Motor neuron (in vitro differentiated cells): Measurements from ENCODE around the gene ZNF683. TPM values are rescaled to one million over a fixed set of nuclear protein-coding genes. Genes with fewer than 3 reads are reported as not detected.
"Not testable (repeated sequence)": the region's sequence is repeated elsewhere in the genome, so short reads cannot be mapped to it uniquely, and the experiment has no call there.

Experiments
- ATAC-seq, 8 experiments: fragments of 200-7000 bp; cut with Tn5 transposase; replicated peaks in 6 of 8; 2 replicates each; pipeline ENCODE4 v1.8.0; 2021; ENCODE audit warnings: mild to moderate bottlenecking in 8 of 8, moderate library complexity in 8 of 8
- H3K27ac ChIP-seq, 2 donors: fragments of 250-450 bp; sonication (Bioruptor Pico); 2 replicates each; pipeline ENCODE4 v1.9.0; 2021; ENCODE audit warnings: antibody characterized with exemption in 2 of 2, mild to moderate bottlenecking in 2 of 2, moderate library complexity in 1 of 2
- H3K4me1 ChIP-seq, 2 donors: fragments of 250-450 bp; sonication (Bioruptor Pico); replicated peaks in 1 of 2; 2 replicates each; pipeline ENCODE4 v1.6.1; 2021; ENCODE audit warnings: antibody characterized with exemption in 2 of 2, mild to moderate bottlenecking in 2 of 2, moderate library complexity in 1 of 2
- H3K4me3 ChIP-seq, 5 donors: fragments of 250-450 bp; sonication (Bioruptor Pico); 2 replicates each; pipeline ENCODE4 v1.9.0; 2021; ENCODE audit warnings: antibody characterized with exemption in 5 of 5, mild to moderate bottlenecking in 5 of 5, moderate library complexity in 4 of 5
- WGBS, 10 experiments: fragments of 450-650 bp; shearing (Covaris generic); methylation state at CpG; one replicate each; pipeline ENCODE4 v1.0.0; 2022; 5-methylcytosine and 5-hydroxymethylcytosine counted together
- in situ Hi-C, 9 experiments: fragments of 400-800 bp; cut with MboI; loops; one replicate each; pipeline ENCODE4 v1.15.0; 2021; ENCODE audit warnings: low sequenced_read_pairs in 9 of 9, low pct_unique_long_range_greater_than_20kb in 2 of 9; ENCODE audit not compliant: unreplicated experiment in 9 of 9
- total RNA-seq, 8 experiments: library from RNA; unstranded; fragments of 300-600 nt; gene quantifications; 2 replicates each; pipeline versions ENCODE4 v1.2.3 to v1.2.4, GENCODE V29; 2022

The ZNF683 gene
- total RNA-seq, 8 experiments from 2014 or later, result 0.27 to 1.4 (median 0.63) TPM; not detected in 3

GRCh38 chr1:26404641-26405040 lies 32.1 kb upstream of the ZNF683 start:
- in situ Hi-C loops, result no loop called here
- Histone ChIP-seq H3K4me3 (no peak overlapping the region), H3K4me1 (peaks cover 16 to 23% of the 10 kb centered on the region in 2 donors), H3K27ac (no peak overlapping the region)
- 30 to 100% (median 73%) methylated on average over 1 to 2 of the region's 2 CpGs; no CpG with 5 or more reads in 2 of the 10 experiments for WGBS, 10 experiments
- no peak for ATAC-seq

GRCh38 chr1:26403656-26404055 lies 31.1 kb upstream of the ZNF683 start:
- H3K27ac ChIP-seq, result peak overlapping the region in 1 of 2 donors; percentile 11
- ATAC-seq, result peak in 4 of 8 experiments; percentile 44 to 46 (median 45)
- H3K4me1 ChIP-seq, result peaks cover 13% of the 10 kb centered on the region in 2 donors
- in situ Hi-C loops, result no loop called here
- 0 to 24% (median 18%) methylated on average over 1 to 4 of the region's 4 CpGs; no CpG with 5 or more reads in 2 of the 10 experiments for WGBS, 10 experiments
- H3K4me3 ChIP-seq, result no peak overlapping the region

- 57 to 100% (median 80%) methylated on average over 1 to 3 of the region's 3 CpGs; no CpG with 5 or more reads in 5 of the 10 experiments for WGBS, 10 experiments
- ATAC-seq, result no peak
- in situ Hi-C loops, result no loop called here
- Histone ChIP-seq H3K27ac (no peak overlapping the region), H3K4me1 (peaks cover 8 to 9% of the 10 kb centered on the region in 2 donors), H3K4me3 (no peak overlapping the region)
Observed at GRCh38 chr1:26401891-26402290, 29.3 kb upstream of the ZNF683 start.

GRCh38 chr1:26399034-26399433 lies 26.5 kb upstream of the ZNF683 start:
- Histone ChIP-seq H3K27ac (no peak overlapping the region), H3K4me1 (peaks cover 7 to 8% of the 10 kb centered on the region in 2 donors), H3K4me3 (no peak overlapping the region)
- in situ Hi-C loops, result loop anchor here in 1 of 9 experiments (25.0 kb wide), 1 partner anchor 112 kb away; the partner anchor contains the start of gene SH3BGRL3
- WGBS, 10 experiments, result 22 to 87% (median 80%) methylated on average over 1 to 3 of the region's 3 CpGs; no CpG with 5 or more reads in 3 of the 10 experiments
- ATAC-seq, result no peak

- peaks cover 5 to 16% of the 10 kb centered on the region in 2 donors for H3K4me1 ChIP-seq
- WGBS, 10 experiments, result 50 to 100% (median 83%) methylated on average over 1 to 6 of the region's 8 CpGs; no CpG with 5 or more reads in 2 of the 10 experiments
Observed at GRCh38 chr1:26395754-26396153, 23.2 kb upstream of the ZNF683 start.

GRCh38 chr1:26391450-26391849 lies 18.9 kb upstream of the ZNF683 start:
- no peak overlapping the region for H3K4me3 ChIP-seq
- no peak overlapping the region for H3K27ac ChIP-seq
- WGBS, 10 experiments, result 0 to 14% (median 10%) methylated on average over 1 to 3 of the region's 3 CpGs; no CpG with 5 or more reads in 5 of the 10 experiments
- peak in 7 of 8 experiments; percentile 15 to 93 (median 44) for ATAC-seq
- peaks cover 7 to 18% of the 10 kb centered on the region in 2 donors for H3K4me1 ChIP-seq
- in situ Hi-C loops, result loop anchor here in 1 of 9 experiments (25.0 kb wide), 1 partner anchor 104 kb away; the partner anchor contains the start of gene SH3BGRL3

More at GRCh38 chr1:26395754-26396153, 23.2 kb upstream of the ZNF683 start:
- Histone ChIP-seq H3K4me3 (no peak overlapping the region), H3K27ac (no peak overlapping the region)
- in situ Hi-C loops, result loop anchor here in 1 of 9 experiments (25.0 kb wide), 1 partner anchor 108 kb away; the partner anchor contains the start of gene SH3BGRL3
- ATAC-seq, result no peak

- Histone ChIP-seq H3K4me1 (peaks cover 7 to 18% of the 10 kb centered on the region in 2 donors), H3K4me3 (no peak overlapping the region), H3K27ac (no peak overlapping the region)
- WGBS, 10 experiments, result 39 to 100% (median 67%) methylated on average over 1 to 4 of the region's 4 CpGs; no CpG with 5 or more reads in 5 of the 10 experiments
- in situ Hi-C loops, result loop anchor here in 1 of 9 experiments (25.0 kb wide), 1 partner anchor 102 kb away; the partner anchor contains the start of gene SH3BGRL3
- ATAC-seq, result peak in 1 of 8 experiments; percentile 20
Observed at GRCh38 chr1:26389604-26390247, 17.2 kb upstream of the ZNF683 start.

GRCh38 chr1:26388791-26389445 lies 16.4 kb upstream of the ZNF683 start:
- Histone ChIP-seq H3K27ac (no peak overlapping the region), H3K4me1 (peaks cover 7 to 18% of the 10 kb centered on the region in 2 donors), H3K4me3 (no peak overlapping the region)
- in situ Hi-C loops, result loop anchor here in 1 of 9 experiments (25.0 kb wide), 1 partner anchor 102 kb away; the partner anchor contains the start of gene SH3BGRL3
- no peak for ATAC-seq
- 49 to 88% (median 79%) methylated on average over 1 to 7 of the region's 7 CpGs; no CpG with 5 or more reads in 1 of the 10 experiments for WGBS, 10 experiments

GRCh38 chr1:26387447-26387846 lies 14.9 kb upstream of the ZNF683 start:
- Histone ChIP-seq H3K4me1 (peaks cover 7 to 14% of the 10 kb centered on the region in 2 donors), H3K27ac (no peak overlapping the region), H3K4me3 (no peak overlapping the region)
- in situ Hi-C loops, result loop anchor here in 1 of 9 experiments (25.0 kb wide), 1 partner anchor 100 kb away; the partner anchor contains the start of gene SH3BGRL3
- 17 to 100% (median 73%) methylated on average over 1 to 7 of the region's 7 CpGs; no CpG with 5 or more reads in 1 of the 10 experiments for WGBS, 10 experiments
- ATAC-seq, result no peak

GRCh38 chr1:26385063-26385462 lies 12.5 kb upstream of the ZNF683 start:
- H3K4me1 ChIP-seq, H3K27ac ChIP-seq, H3K4me3 ChIP-seq, ATAC-seq: not testable (repeated sequence)
- WGBS, 10 experiments, result 71 to 100% (median 93%) methylated on average over 1 to 3 of the region's 3 CpGs; no CpG with 5 or more reads in 2 of the 10 experiments
- in situ Hi-C loops, result loop anchor here in 1 of 9 experiments (25.0 kb wide), 1 partner anchor 98 kb away; the partner anchor contains the start of gene SH3BGRL3

GRCh38 chr1:26384076-26384475 lies 11.5 kb upstream of the ZNF683 start:
- no peaks in the 10 kb centered on the region for H3K4me1 ChIP-seq
- 66 to 100% (median 80%) methylated on average over 2 to 3 of the region's 3 CpGs; no CpG with 5 or more reads in 1 of the 10 experiments for WGBS, 10 experiments

GRCh38 chr1:26378879-26379251 lies 6.3 kb upstream of the ZNF683 start:
- Histone ChIP-seq H3K27ac (no peak overlapping the region), H3K4me3 (no peak overlapping the region), H3K4me1 (no peaks in the 10 kb centered on the region)
- no peak for ATAC-seq
- 71 to 100% (median 93%) methylated on average over 1 to 3 of the region's 3 CpGs; no CpG with 5 or more reads in 1 of the 10 experiments for WGBS, 10 experiments
- in situ Hi-C loops, result loop anchor here in 1 of 9 experiments (25.0 kb wide), 1 partner anchor 92 kb away; the partner anchor contains the start of gene SH3BGRL3

More at GRCh38 chr1:26384076-26384475, 11.5 kb upstream of the ZNF683 start:
- Histone ChIP-seq H3K4me3 (no peak overlapping the region), H3K27ac (no peak overlapping the region)
- in situ Hi-C loops, result loop anchor here in 1 of 9 experiments (25.0 kb wide), 1 partner anchor 97 kb away; the partner anchor contains the start of gene SH3BGRL3
- no peak for ATAC-seq
